ENCODE measurements around the gene PPP2CA.
A peak's percentile ranks its signal among the peaks of the same experiment; 100 is the strongest.
"Not testable (repeated sequence)": the region's sequence is repeated elsewhere in the genome, so short reads cannot be mapped to it uniquely, and the experiment has no call there.

PPP2CA gene

GRCh38 chr5:134225780-134226440 lies at the start of gene PPP2CA:
Gene PPP2CA, minus strand, starts transcription at chr5:134226073. Its CDS starts 212 bp downstream, at chr5:134225861.
- peak; percentile 97 to 100 (median 99) for DNase-seq
- intact Hi-C loops (cut with DNase I) = loop anchor here (5.0 kb wide), 2 partner anchors 61 to 146 kb away; partner anchors contain the start of gene UBE2B

GRCh38 chr5:134273642-134274395 lies 47.9 kb upstream of the PPP2CA start:
- DNase-seq = no peak
- intact Hi-C loops (cut with DNase I) = no loop called here

GRCh38 chr5:134271059-134271458 lies 45.2 kb upstream of the PPP2CA start:
- intact Hi-C loops (cut with DNase I) = no loop called here
- DNase-seq = no peak

GRCh38 chr5:134268919-134269318 lies 43.0 kb upstream of the PPP2CA start:
- no peak for DNase-seq

DNA sequence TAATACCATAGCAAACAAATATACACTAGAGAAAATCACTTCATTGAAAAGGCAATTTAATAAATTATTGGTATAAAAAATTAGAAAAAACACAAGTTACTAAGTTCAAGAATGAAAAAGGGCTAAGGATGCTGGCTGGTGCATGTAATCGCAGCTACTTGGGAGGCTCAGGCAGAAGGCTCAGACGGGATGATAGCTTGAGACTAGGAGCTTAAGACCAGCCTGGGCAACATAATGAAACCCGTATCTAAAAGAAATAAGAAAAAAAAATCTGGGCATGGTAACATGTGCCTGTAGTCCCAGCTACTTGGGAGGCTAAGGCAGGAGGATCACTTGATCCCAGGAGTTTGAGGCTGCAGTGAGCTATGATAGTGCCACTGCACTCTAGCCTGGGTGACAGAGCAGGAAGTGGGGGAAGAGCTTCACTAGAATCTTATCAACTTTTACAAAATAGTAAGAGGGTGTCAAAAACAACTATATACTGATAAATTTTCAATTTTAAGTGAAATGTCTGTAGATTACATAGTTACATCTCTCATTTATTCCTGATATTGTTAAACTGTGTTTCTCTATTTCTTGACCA lies 42.2 kb upstream of the PPP2CA start:
- DNase-seq = no peak
- intact Hi-C loops (cut with DNase I) = no loop called here

More at GRCh38 chr5:134268919-134269318, 43.0 kb upstream of the PPP2CA start:
- intact Hi-C loops (cut with DNase I) = no loop called here

DNA sequence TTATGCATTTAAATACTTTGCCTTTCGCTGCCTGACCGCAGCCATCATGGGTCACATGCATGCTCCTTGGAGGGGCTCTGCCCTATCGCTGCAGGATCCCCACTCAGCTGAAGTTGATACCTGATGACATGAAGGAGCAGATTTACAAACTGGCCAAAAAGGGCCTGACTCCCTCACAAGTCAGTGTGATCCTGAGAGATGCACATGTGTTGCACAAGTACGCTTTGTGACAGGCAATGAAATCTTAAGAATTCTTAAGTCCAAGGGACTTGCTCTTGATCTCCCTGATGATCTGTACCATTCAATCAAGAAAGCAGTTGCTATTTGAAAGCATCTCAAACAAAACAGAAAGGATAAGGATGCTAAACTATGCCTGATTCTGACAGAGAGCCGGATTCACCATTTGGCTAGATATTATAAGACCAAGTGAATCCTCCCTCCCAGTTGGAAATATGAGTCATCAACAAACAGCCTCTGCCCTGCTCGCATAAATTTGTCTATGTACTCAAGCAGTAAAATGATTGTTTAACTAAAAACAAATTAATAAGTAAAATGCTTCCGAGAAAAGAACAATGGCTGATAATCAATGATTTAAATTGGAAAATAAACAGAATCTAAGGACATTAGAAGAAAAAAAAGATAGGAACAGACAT lies 41.6 kb upstream of the PPP2CA start:
- DNase-seq = peak in 2 of 42 donors; percentile 12 to 42
- intact Hi-C loops (cut with DNase I) = no loop called here

- DNase-seq = no peak
- intact Hi-C loops (cut with DNase I) = no loop called here
Measured at GRCh38 chr5:134263801-134264200, 37.9 kb upstream of the PPP2CA start.

GRCh38 chr5:134262629-134263028 lies 36.8 kb upstream of the PPP2CA start:
- DNase-seq; intact Hi-C loops (cut with DNase I): not testable (repeated sequence)

GRCh38 chr5:134258896-134259295 lies 33.0 kb upstream of the PPP2CA start:
- DNase-seq = no peak
- intact Hi-C loops (cut with DNase I) = no loop called here

DNA sequence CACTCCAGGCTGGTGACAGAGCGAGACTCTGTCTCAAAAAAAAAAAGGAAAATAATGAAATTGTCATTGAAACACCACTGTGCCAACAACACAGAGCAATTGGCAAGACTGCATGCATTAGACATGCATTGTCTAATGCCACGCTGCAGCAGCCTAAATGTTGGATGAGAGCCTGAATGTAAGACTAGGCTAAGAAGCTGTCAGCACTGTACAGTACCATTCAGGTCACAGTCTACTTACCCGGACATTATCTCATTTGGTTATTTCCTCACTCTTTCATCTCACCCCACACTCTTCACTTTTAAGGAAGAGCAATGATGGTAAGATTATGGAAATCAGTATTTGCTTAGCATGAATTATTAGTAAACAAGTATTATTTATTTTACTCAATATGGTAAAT lies 31.3 kb upstream of the PPP2CA start:
- no peak for DNase-seq
- intact Hi-C loops (cut with DNase I) = no loop called here

GRCh38 chr5:134255418-134256150 lies 29.7 kb upstream of the PPP2CA start:
- no peak for DNase-seq
- intact Hi-C loops (cut with DNase I) = no loop called here

GRCh38 chr5:134253368-134254153 lies 27.7 kb upstream of the PPP2CA start:
- intact Hi-C loops (cut with DNase I); DNase-seq: not testable (repeated sequence)

DNA sequence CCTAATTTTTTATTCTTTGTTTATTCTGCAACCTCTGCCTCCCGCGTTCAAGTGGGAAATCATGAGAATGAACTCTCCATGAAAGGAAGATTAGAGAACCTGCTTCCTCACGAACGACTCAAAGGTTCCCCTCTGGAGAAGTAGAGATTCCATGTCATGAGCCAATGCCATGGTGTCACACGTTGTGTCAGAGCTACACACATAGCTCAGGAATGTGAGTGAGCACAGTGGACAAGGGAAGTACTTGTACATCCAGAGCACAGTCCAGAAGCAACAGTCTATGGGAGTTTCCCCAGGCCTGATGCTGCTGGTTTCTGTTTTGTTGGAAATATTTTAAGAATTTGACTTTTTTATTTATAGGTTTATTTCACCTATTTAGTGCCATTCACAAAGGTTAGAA lies 26.8 kb upstream of the PPP2CA start:
- intact Hi-C loops (cut with DNase I) = no loop called here

GRCh38 chr5:134250949-134251348 lies 25.1 kb upstream of the PPP2CA start:
- intact Hi-C loops (cut with DNase I) = no loop called here
- no peak for DNase-seq

More for the DNA sequence above, 26.8 kb upstream of the PPP2CA start:
- DNase-seq = no peak

- intact Hi-C loops (cut with DNase I) = no loop called here
- peak in 13 of 42 donors; percentile 3 to 43 (median 22) for DNase-seq
Measured at GRCh38 chr5:134249469-134250379, 23.9 kb upstream of the PPP2CA start.

DNA sequence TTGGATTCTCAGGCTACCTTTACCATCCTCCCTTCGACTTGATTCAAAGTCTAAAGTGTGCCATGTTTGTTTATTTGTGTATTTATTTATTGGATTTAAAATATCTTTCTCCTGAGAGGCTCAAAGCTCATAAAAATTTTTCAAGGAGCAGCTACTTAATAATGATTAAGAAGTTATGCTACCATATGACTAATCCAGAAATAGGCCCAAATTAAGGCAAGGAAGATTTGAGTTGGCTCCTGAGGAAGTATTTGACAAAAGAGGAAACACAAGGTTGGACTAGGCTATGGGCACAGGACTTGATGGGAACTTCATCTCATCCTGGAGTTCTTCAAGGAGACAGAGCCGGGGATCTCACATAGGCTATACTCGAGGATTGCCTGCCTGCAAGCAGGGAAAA lies 22.4 kb upstream of the PPP2CA start:
- intact Hi-C loops (cut with DNase I) = no loop called here
- no peak for DNase-seq
